Endothelial cell of umbilical vein (primary cell): ENCODE measurements around the gene LSR. TPM values are rescaled to one million over a fixed set of nuclear protein-coding genes. Genes with fewer than 3 reads are reported as not detected.

Experiments used
- BruUV-seq: library from RNA; stranded (reverse); fragments of 400-500 nt; replicated peaks from 2 replicates; lab custom pipeline; 2021; lab: Mats Ljungman, UMichigan
- CTCF ChIA-PET: fragments of 300-600, 350-600 bp; sonication (Branson Sonifier 250); formaldehyde crosslinking; loops from one replicate; lab custom pipeline; 2021; ENCODE audit warnings: antibody characterized with exemption, inconsistent platforms; lab: Charles Lee
- POLR2A ChIA-PET: fragments of 300-600, 350-600 bp; sonication (Branson Sonifier 250); formaldehyde crosslinking; loops from one replicate; lab custom pipeline; 2021; ENCODE audit warnings: antibody characterized with exemption, inconsistent platforms; lab: Charles Lee
- DNase-seq: peaks from one replicate; pipeline ENCODE4 v3.0.0-alpha.2; 2011; ENCODE audit warnings: low read depth, low spot score
- FAIRE-seq: peaks from 2 replicates; lab custom pipeline; 2011; peaks lifted over from hg19 to GRCh38; lab: Jason Lieb, UNC
- H2AFZ ChIP-seq: 2 replicates; pipeline ENCODE4 v1.6.0; 2012; ENCODE audit warnings: low read depth, low read length, control low read depth, inconsistent platforms
- H3K27ac ChIP-seq: 2 replicates; pipeline ENCODE4 v1.5.1; 2011; ENCODE audit warnings: low read depth, mild to moderate bottlenecking, control low read depth, low read length, moderate library complexity; ENCODE audit not compliant: insufficient read depth
- H3K27me3 ChIP-seq, 2 experiments: 2 replicates each; pipeline versions ENCODE4 v1.6.0 to v1.6.1; 2011; ENCODE audit warnings: low read length in 2 of 2, mixed read lengths in 1 of 2; ENCODE audit not compliant: control insufficient read depth in 2 of 2, insufficient read depth in 2 of 2
- H3K36me3 ChIP-seq, 2 experiments: 2 replicates in 1 of 2; 3 replicates in 1 of 2; pipeline ENCODE4 v1.5.1; 2011; ENCODE audit warnings: low read length in 2 of 2, mild to moderate bottlenecking in 1 of 2, moderate library complexity in 1 of 2; ENCODE audit not compliant: control insufficient read depth in 2 of 2, insufficient read depth in 2 of 2; ENCODE audit errors: extremely low read depth in 1 of 2
- H3K4me1 ChIP-seq: 3 replicates; pipeline ENCODE4 v1.5.1; 2011; ENCODE audit warnings: mild to moderate bottlenecking, low read length; ENCODE audit not compliant: control insufficient read depth, insufficient read depth; ENCODE audit errors: extremely low read depth
- H3K4me2 ChIP-seq: 2 replicates; pipeline ENCODE4 v1.6.1; 2011; ENCODE audit warnings: low read length, control low read depth, mixed read lengths; ENCODE audit not compliant: insufficient read depth
- H3K4me3 ChIP-seq, 3 experiments: fragments of 200-600 bp in 1 of 3; sonication (generic), shearing (Covaris generic) in 1 of 3; replicated peaks in 1 of 3; 2 replicates each; pipeline ENCODE4 v1.5.1; 2011 to 2016; ENCODE audit warnings: control low read depth in 3 of 3, low read length in 3 of 3, mild to moderate bottlenecking in 2 of 3, inconsistent platforms in 1 of 3, low read depth in 1 of 3, moderate library complexity in 1 of 3; ENCODE audit not compliant: insufficient read depth in 1 of 3
- H3K79me2 ChIP-seq: 2 replicates; pipeline ENCODE4 v1.6.0; 2012; ENCODE audit warnings: low read length, inconsistent platforms; ENCODE audit not compliant: control insufficient read depth, insufficient read depth
- H3K9ac ChIP-seq: replicated peaks from 2 replicates; pipeline ENCODE3; 2011; ENCODE audit warnings: low read length, control low read depth; ENCODE audit not compliant: insufficient read depth; ENCODE audit errors: extremely low read depth
- H3K9me1 ChIP-seq: replicated peaks from 3 replicates; pipeline ENCODE4 v1.6.0; 2011; ENCODE audit warnings: mild to moderate bottlenecking, low read length; ENCODE audit not compliant: control insufficient read depth, insufficient read depth; ENCODE audit errors: extremely low read depth
- H3K9me3 ChIP-seq: replicated peaks from 2 replicates; pipeline ENCODE4 v1.5.1; 2012; ENCODE audit warnings: low read length, inconsistent platforms; ENCODE audit not compliant: control insufficient read depth, insufficient read depth
- H4K20me1 ChIP-seq: replicated peaks from 2 replicates; pipeline ENCODE3; 2011; ENCODE audit warnings: mild to moderate bottlenecking, low read length; ENCODE audit not compliant: control insufficient read depth, insufficient read depth; ENCODE audit errors: extremely low read depth
- EZH2 ChIP-seq: IDR thresholded peaks from 2 replicates; pipeline ENCODE4 v1.6.1; 2012; ENCODE audit warnings: borderline replicate concordance, low read depth, mild to moderate bottlenecking, moderate library complexity, low read length, inconsistent platforms; ENCODE audit not compliant: severe bottlenecking
- FOS ChIP-seq: IDR thresholded peaks from 2 replicates; pipeline ENCODE4 v1.6.1; 2011; ENCODE audit warnings: mild to moderate bottlenecking, low read length, moderate library complexity, borderline replicate concordance; ENCODE audit not compliant: insufficient read depth
- GATA2 ChIP-seq: IDR thresholded peaks from 2 replicates; pipeline ENCODE4 v1.7.0; 2011; ENCODE audit warnings: low read depth, mild to moderate bottlenecking, moderate library complexity, mixed read lengths, low read length; ENCODE audit not compliant: insufficient read length, insufficient read depth
- JUN ChIP-seq: IDR thresholded peaks from 2 replicates; pipeline ENCODE4 v1.6.1; 2011; ENCODE audit warnings: borderline replicate concordance, low read depth; ENCODE audit not compliant: insufficient read length, insufficient read depth
- MAX ChIP-seq: IDR thresholded peaks from 2 replicates; pipeline ENCODE4 v1.6.1; 2011; ENCODE audit not compliant: insufficient read depth, insufficient read length
- MYC ChIP-seq: IDR thresholded peaks from one replicate; pipeline ENCODE4 v1.6.1; 2011; ENCODE audit warnings: mild to moderate bottlenecking, low read depth, low read length
- POLR2A ChIP-seq: IDR thresholded peaks from 2 replicates; pipeline ENCODE4 v1.6.1; 2012; ENCODE audit warnings: low read depth, mild to moderate bottlenecking, control low read depth, low read length
- POLR2AphosphoS5 ChIP-seq: IDR thresholded peaks from 2 replicates; pipeline ENCODE4 v1.6.1; 2012; ENCODE audit warnings: low read depth, mild to moderate bottlenecking, control low read depth, low read length, moderate library complexity; ENCODE audit not compliant: insufficient read depth
- dilution Hi-C: fragments of 300-500 bp; cut with MboI; formaldehyde crosslinking; loops from one replicate; pipeline ENCODE4 v1.15.0; 2019; ENCODE audit warnings: low sequenced_read_pairs; ENCODE audit not compliant: extremely low pct_ligation_motif_present
- intact Hi-C: fragments of 100-400 bp; cut with micrococcal nuclease; formaldehyde crosslinking; loops from one replicate; pipeline ENCODE4 v1.10.0; 2022
- polyA plus RNA-seq, 4 experiments: library from polyadenylated mRNA; depleted of rRNA in 3 of 4; stranded (reverse) in 3 of 4; unstranded in 1 of 4; fragments of >200 nt; gene quantifications; 2 replicates each; pipeline versions ENCODE4 v1.2.1 to v1.2.3, GENCODE V29; 2011 to 2012; ENCODE audit warnings: missing spikeins in 1 of 4
- total RNA-seq: library from RNA; stranded (reverse); gene quantifications from 2 replicates; pipeline ENCODE4 v1.2.3, GENCODE V29; 2021
- TF ChIP-seq, protein P1 (sequence below), 2 donors: IDR thresholded peaks; 1 replicate in 1 of 2; 2 replicates in 1 of 2; pipeline ENCODE4 v1.5.1; 2011; ENCODE audit warnings: low read length in 2 of 2, mild to moderate bottlenecking in 2 of 2, moderate library complexity in 2 of 2, control low read depth in 1 of 2, inconsistent platforms in 1 of 2, low read depth in 1 of 2; ENCODE audit not compliant: insufficient read depth in 1 of 2; ENCODE audit errors: extremely low read depth in 1 of 2

The LSR gene
- total and polyA plus RNA-seq, 2 donors (not counting 3 experiments of a cell fraction or from before 2014, with no cell fraction given) = 0.76 to 1.0 TPM

- BruUV-seq = no TSS peak
- Histone ChIP-seq H3K9ac (no peak overlapping the region), H3K79me2 (no peaks in the 10 kb centered on the region), H3K4me1 (no peaks in the 10 kb centered on the region), H4K20me1 (no peaks in the 10 kb centered on the region), H3K27ac (no peak overlapping the region), H3K4me2 (no peak overlapping the region), H3K36me3 (no peaks in the 10 kb centered on the region), H2AFZ (no peak overlapping the region), H3K9me1 (no peaks in the 10 kb centered on the region), H3K9me3 (no peaks in the 10 kb centered on the region), H3K4me3 (no peak overlapping the region), H3K27me3 (no peaks in the 10 kb centered on the region)
- intact Hi-C loops (no loop called here), dilution Hi-C loops (no loop called here)
- DNase-seq (no peak), FAIRE-seq (no peak)
- ChIA-PET CTCF (interaction anchor here (1.4 kb wide), 1 partner anchor 19 kb away, joined by 3 read pairs; no protein-coding TSS in a partner anchor), POLR2A (no interaction called here)
- TF ChIP-seq POLR2A (no peak), MYC (no peak), POLR2AphosphoS5 (no peak), EZH2 (no peak), FOS (no peak), JUN (no peak), GATA2 (no peak), MAX (no peak)
- TF ChIP-seq, protein P1, sequence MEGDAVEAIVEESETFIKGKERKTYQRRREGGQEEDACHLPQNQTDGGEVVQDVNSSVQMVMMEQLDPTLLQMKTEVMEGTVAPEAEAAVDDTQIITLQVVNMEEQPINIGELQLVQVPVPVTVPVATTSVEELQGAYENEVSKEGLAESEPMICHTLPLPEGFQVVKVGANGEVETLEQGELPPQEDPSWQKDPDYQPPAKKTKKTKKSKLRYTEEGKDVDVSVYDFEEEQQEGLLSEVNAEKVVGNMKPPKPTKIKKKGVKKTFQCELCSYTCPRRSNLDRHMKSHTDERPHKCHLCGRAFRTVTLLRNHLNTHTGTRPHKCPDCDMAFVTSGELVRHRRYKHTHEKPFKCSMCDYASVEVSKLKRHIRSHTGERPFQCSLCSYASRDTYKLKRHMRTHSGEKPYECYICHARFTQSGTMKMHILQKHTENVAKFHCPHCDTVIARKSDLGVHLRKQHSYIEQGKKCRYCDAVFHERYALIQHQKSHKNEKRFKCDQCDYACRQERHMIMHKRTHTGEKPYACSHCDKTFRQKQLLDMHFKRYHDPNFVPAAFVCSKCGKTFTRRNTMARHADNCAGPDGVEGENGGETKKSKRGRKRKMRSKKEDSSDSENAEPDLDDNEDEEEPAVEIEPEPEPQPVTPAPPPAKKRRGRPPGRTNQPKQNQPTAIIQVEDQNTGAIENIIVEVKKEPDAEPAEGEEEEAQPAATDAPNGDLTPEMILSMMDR (IDR thresholded peaks at IDR 0.05; ENCODE audit: extremely low read depth in 1 of 2, insufficient read depth in 1 of 2, low read depth in 1 of 2, low read length in 2 of 2) = no peak
Observed at GRCh38 chr19:35293808-35294207, 45.0 kb downstream of the LSR start.
